Osteoblast (primary cell): ENCODE measurements around the gene PRLR. TPM values are rescaled to one million over a fixed set of nuclear protein-coding genes. Genes with fewer than 3 reads are reported as not detected.

Source experiments
- DNase-seq: peaks from one replicate; pipeline ENCODE4 v3.0.0; 2011; ENCODE audit warnings: low spot score, mixed read lengths; ENCODE audit not compliant: insufficient read length; ENCODE audit errors: missing footprints
- H2AFZ ChIP-seq: 2 replicates; pipeline ENCODE4 v1.6.0; 2011; ENCODE audit warnings: mild to moderate bottlenecking, low read length
- H3K27ac ChIP-seq: 2 replicates; pipeline ENCODE4 v1.5.1; 2011; ENCODE audit warnings: mild to moderate bottlenecking, low read depth, low read length, moderate library complexity
- H3K27me3 ChIP-seq: 2 replicates; pipeline ENCODE4 v1.6.0; 2012; ENCODE audit warnings: mild to moderate bottlenecking, control low read depth, inconsistent platforms, low read length, moderate library complexity; ENCODE audit not compliant: insufficient read depth
- H3K36me3 ChIP-seq: 2 replicates; pipeline ENCODE4 v1.5.1; 2011; ENCODE audit warnings: mild to moderate bottlenecking, low read length, control low read depth, moderate library complexity; ENCODE audit not compliant: insufficient read depth
- H3K4me1 ChIP-seq: 2 replicates; pipeline ENCODE4 v1.5.1; 2011; ENCODE audit warnings: mild to moderate bottlenecking, low read length, control low read depth, moderate library complexity; ENCODE audit not compliant: insufficient read depth
- H3K4me2 ChIP-seq: 2 replicates; pipeline ENCODE4 v1.6.0; 2011; ENCODE audit warnings: mild to moderate bottlenecking, low read length; ENCODE audit not compliant: insufficient read depth
- H3K4me3 ChIP-seq: fragments of 200-600 bp; sonication (generic); 3 replicates; pipeline ENCODE4 v1.5.1; 2012; ENCODE audit warnings: mild to moderate bottlenecking, low read length, inconsistent platforms; ENCODE audit not compliant: insufficient read depth
- H3K79me2 ChIP-seq: 2 replicates; pipeline ENCODE4 v1.6.0; 2012; ENCODE audit warnings: mild to moderate bottlenecking, low read length, control low read depth, inconsistent platforms; ENCODE audit not compliant: insufficient read depth
- H3K9me3 ChIP-seq: 2 replicates; pipeline ENCODE4 v1.5.1; 2011; ENCODE audit warnings: low read depth, low read length, control low read depth
- H4K20me1 ChIP-seq: 2 replicates; pipeline ENCODE4 v1.6.0; 2012; ENCODE audit warnings: mild to moderate bottlenecking, low read length, control low read depth; ENCODE audit not compliant: insufficient read depth
- CTCF ChIP-seq: IDR thresholded peaks from 2 replicates; pipeline ENCODE4 v1.5.1; 2011; ENCODE audit warnings: mild to moderate bottlenecking, low read depth, low read length, moderate library complexity; ENCODE audit errors: extremely low read depth
- total RNA-seq: library from RNA; depleted of rRNA; stranded (reverse); fragments of >200 nt; gene quantifications from 2 replicates; pipeline ENCODE4 v1.2.3, GENCODE V29; 2012

Gene PRLR
- total RNA-seq, 1 donor: under 0.01 TPM

DNA sequence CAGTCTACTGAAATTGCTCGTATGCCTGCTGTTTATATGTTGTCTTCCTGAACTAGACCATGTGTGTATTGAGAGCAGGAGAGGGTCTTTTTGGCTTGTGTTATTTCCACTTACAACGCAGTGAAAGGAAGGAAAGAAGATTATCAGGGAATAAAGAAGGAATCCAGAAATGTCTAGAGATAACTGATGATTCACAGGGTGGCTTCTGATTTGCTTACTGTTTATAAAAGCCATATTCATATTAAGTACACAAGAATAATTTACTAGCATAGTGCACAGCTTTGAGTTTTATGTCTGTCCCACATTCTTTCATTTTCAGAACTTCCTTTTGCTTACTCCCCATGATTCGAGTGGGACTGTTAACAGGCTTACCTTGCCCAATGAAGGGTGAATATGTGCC lies 72.1 kb downstream of the PRLR start:
- no peak for DNase-seq

DNA sequence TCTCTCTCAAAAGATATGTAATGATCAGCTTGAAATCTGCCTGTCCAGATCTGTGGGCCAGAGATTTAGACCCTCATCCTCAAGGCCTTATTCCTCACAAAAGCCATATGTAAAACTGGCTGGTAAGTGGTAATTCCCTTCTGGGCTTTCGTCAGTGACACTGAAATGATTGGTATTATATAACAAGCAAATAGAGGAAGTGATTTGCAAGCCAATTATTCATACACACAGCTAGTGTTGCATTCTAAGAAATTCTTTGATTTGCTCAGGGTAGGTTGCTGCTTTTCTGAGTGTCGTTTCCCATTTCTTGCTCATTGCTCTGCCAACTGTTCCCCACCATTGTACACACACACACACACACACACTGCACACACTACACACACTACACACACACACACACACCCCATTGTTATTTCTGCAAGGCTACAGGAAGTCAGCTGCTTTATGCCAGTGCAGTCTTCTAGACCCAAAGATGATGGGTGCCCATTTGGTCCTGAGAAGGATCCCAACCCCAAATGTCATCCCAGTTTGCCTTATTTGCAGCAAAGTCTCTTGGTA lies 76.8 kb downstream of the PRLR start:
- no peak overlapping the region for H3K27ac ChIP-seq
- no peaks in the 10 kb centered on the region for H3K9me3 ChIP-seq
- no peaks in the 10 kb centered on the region for H3K36me3 ChIP-seq
- no peak overlapping the region for H3K4me2 ChIP-seq
- no peak for DNase-seq
- no peak overlapping the region for H2AFZ ChIP-seq
- no peaks in the 10 kb centered on the region for H3K27me3 ChIP-seq
- H3K4me3 ChIP-seq: no peak overlapping the region
- no peaks in the 10 kb centered on the region for H3K79me2 ChIP-seq
- no peaks in the 10 kb centered on the region for H3K4me1 ChIP-seq
- TF ChIP-seq CTCF: no peak
- no peaks in the 10 kb centered on the region for H4K20me1 ChIP-seq

More for the DNA sequence above, 72.1 kb downstream of the PRLR start:
- Histone ChIP-seq H3K9me3 (no peaks in the 10 kb centered on the region), H3K4me2 (no peak overlapping the region), H3K27ac (no peak overlapping the region), H3K4me3 (no peak overlapping the region), H4K20me1 (no peaks in the 10 kb centered on the region), H3K36me3 (no peaks in the 10 kb centered on the region), H3K79me2 (no peaks in the 10 kb centered on the region), H3K4me1 (no peaks in the 10 kb centered on the region), H3K27me3 (no peaks in the 10 kb centered on the region), H2AFZ (no peak overlapping the region)
- TF ChIP-seq CTCF: no peak

- no peaks in the 10 kb centered on the region for H3K27me3 ChIP-seq
- no peaks in the 10 kb centered on the region for H3K79me2 ChIP-seq
- no peak overlapping the region for H3K27ac ChIP-seq
- no peaks in the 10 kb centered on the region for H3K4me1 ChIP-seq
- H4K20me1 ChIP-seq: no peaks in the 10 kb centered on the region
- no peak for DNase-seq
- H3K4me2 ChIP-seq: no peak overlapping the region
- H3K9me3 ChIP-seq: no peaks in the 10 kb centered on the region
- H3K4me3 ChIP-seq: no peak overlapping the region
- H2AFZ ChIP-seq: no peak overlapping the region
- H3K36me3 ChIP-seq: no peaks in the 10 kb centered on the region
- no peak for TF ChIP-seq CTCF
Measured at GRCh38 chr5:35152733-35153132, 77.6 kb downstream of the PRLR start.

GRCh38 chr5:35151146-35151920 lies 79.0 kb downstream of the PRLR start:
- TF ChIP-seq CTCF: no peak
- no peak overlapping the region for H3K4me2 ChIP-seq
- no peaks in the 10 kb centered on the region for H3K4me1 ChIP-seq
- H3K27ac ChIP-seq: no peak overlapping the region
- H3K27me3 ChIP-seq: no peaks in the 10 kb centered on the region
- H3K9me3 ChIP-seq: no peaks in the 10 kb centered on the region
- no peaks in the 10 kb centered on the region for H3K79me2 ChIP-seq
- no peaks in the 10 kb centered on the region for H3K36me3 ChIP-seq
- H2AFZ ChIP-seq: no peak overlapping the region
- DNase-seq: no peak
- H3K4me3 ChIP-seq: no peak overlapping the region
- H4K20me1 ChIP-seq: no peaks in the 10 kb centered on the region
